ENCODE data around the gene NEGR1. TPM values are rescaled to one million over a fixed set of nuclear protein-coding genes. Genes with fewer than 3 reads are reported as not detected.

NEGR1 gene
- total and polyA plus RNA-seq, 8 donors: 1.2 to 35.4 (median 7.7) TPM

- no peaks in the 10 kb centered on the region for H3K36me3 ChIP-seq
- no peaks in the 10 kb centered on the region for H3K4me1 ChIP-seq
- DNase-seq: no peak
- TF ChIP-seq EP300 (IDR thresholded peaks at IDR 0.05) (no peak), CTCF (IDR thresholded peaks at IDR 0.05) (no peak), POLR2A (IDR thresholded peaks at IDR 0.05) (no peak)
- no peaks in the 10 kb centered on the region for H3K9me3 ChIP-seq
- H3K27me3 ChIP-seq: no peaks in the 10 kb centered on the region
- H3K27ac ChIP-seq: no peak overlapping the region
- intact Hi-C loops (cut with DNase I; ENCODE audit: low total_unique reads): no loop called here
- H3K4me3 ChIP-seq: no peak overlapping the region
These were observed 882.3 kb downstream of the NEGR1 start for GRCh38 chr1:71400050-71400449.

GRCh38 chr1:71399594-71399993, 882.7 kb downstream of the NEGR1 start:
- WGBS, 5 donors: 58 to 65% (median 64%) methylated on average over 2 of the region's 2 CpGs
- no peaks in the 10 kb centered on the region for H3K36me3 ChIP-seq
- no peak overlapping the region for H3K27ac ChIP-seq
- intact Hi-C loops (cut with DNase I; ENCODE audit: low total_unique reads): no loop called here
- H3K9me3 ChIP-seq: no peaks in the 10 kb centered on the region
- no peaks in the 10 kb centered on the region for H3K4me1 ChIP-seq
- H3K27me3 ChIP-seq: no peaks in the 10 kb centered on the region
- no peak overlapping the region for H3K4me3 ChIP-seq
- TF ChIP-seq CTCF (IDR thresholded peaks at IDR 0.05) (no peak), POLR2A (IDR thresholded peaks at IDR 0.05) (no peak), POLR2AphosphoS5 (IDR thresholded peaks at IDR 0.05) (no peak), EP300 (IDR thresholded peaks at IDR 0.05) (no peak)
- no peak for DNase-seq

GRCh38 chr1:71393301-71393700, 889.0 kb downstream of the NEGR1 start:
- no peak for DNase-seq
- intact Hi-C loops (cut with DNase I; ENCODE audit: low total_unique reads): no loop called here
- no peaks in the 10 kb centered on the region for H3K4me1 ChIP-seq
- H3K27me3 ChIP-seq: no peaks in the 10 kb centered on the region
- H3K9me3 ChIP-seq: peaks cover 0 to 46% (median 11%) of the 10 kb centered on the region in 4 donors
- TF ChIP-seq POLR2A (IDR thresholded peaks at IDR 0.05): no peak
- TF ChIP-seq EP300 (IDR thresholded peaks at IDR 0.05): no peak
- TF ChIP-seq CTCF (IDR thresholded peaks at IDR 0.05): no peak
- no peak for TF ChIP-seq POLR2AphosphoS5 (IDR thresholded peaks at IDR 0.05)
- H3K36me3 ChIP-seq: no peaks in the 10 kb centered on the region
- H3K27ac ChIP-seq: no peak overlapping the region
- H3K4me3 ChIP-seq: no peak overlapping the region

- 61 to 77% (median 64%) methylated on average over 2 of the region's 2 CpGs for WGBS, 5 donors
- no peak for TF ChIP-seq POLR2AphosphoS5 (IDR thresholded peaks at IDR 0.05)
- no peak for TF ChIP-seq EP300 (IDR thresholded peaks at IDR 0.05)
- TF ChIP-seq CTCF (IDR thresholded peaks at IDR 0.05): no peak
- no peak for TF ChIP-seq POLR2A (IDR thresholded peaks at IDR 0.05)
- no peak overlapping the region for H3K27ac ChIP-seq
- no peak for DNase-seq
- intact Hi-C loops (cut with DNase I; ENCODE audit: low total_unique reads): no loop called here
- no peak overlapping the region for H3K4me3 ChIP-seq
- no peaks in the 10 kb centered on the region for H3K36me3 ChIP-seq
- H3K9me3 ChIP-seq: peaks cover 0 to 66% (median 17%) of the 10 kb centered on the region in 4 donors
- no peaks in the 10 kb centered on the region for H3K27me3 ChIP-seq
- no peaks in the 10 kb centered on the region for H3K4me1 ChIP-seq
These were observed 891.8 kb downstream of the NEGR1 start for GRCh38 chr1:71390518-71390917.

Measured in stomach (tissue), 9 donors.